ENCODE results near the gene ZFP36L2. TPM values are rescaled to one million over a fixed set of nuclear protein-coding genes. Genes with fewer than 3 reads are reported as not detected.
A peak's percentile ranks its signal among the peaks of the same experiment; 100 is the strongest.
"Not testable (repeated sequence)": the region's sequence is repeated elsewhere in the genome, so short reads cannot be mapped to it uniquely, and the experiment has no call there.

ZFP36L2 gene
- total and polyA plus RNA-seq, 10 donors: 72.4 to 223 (median 119) TPM

DNA sequence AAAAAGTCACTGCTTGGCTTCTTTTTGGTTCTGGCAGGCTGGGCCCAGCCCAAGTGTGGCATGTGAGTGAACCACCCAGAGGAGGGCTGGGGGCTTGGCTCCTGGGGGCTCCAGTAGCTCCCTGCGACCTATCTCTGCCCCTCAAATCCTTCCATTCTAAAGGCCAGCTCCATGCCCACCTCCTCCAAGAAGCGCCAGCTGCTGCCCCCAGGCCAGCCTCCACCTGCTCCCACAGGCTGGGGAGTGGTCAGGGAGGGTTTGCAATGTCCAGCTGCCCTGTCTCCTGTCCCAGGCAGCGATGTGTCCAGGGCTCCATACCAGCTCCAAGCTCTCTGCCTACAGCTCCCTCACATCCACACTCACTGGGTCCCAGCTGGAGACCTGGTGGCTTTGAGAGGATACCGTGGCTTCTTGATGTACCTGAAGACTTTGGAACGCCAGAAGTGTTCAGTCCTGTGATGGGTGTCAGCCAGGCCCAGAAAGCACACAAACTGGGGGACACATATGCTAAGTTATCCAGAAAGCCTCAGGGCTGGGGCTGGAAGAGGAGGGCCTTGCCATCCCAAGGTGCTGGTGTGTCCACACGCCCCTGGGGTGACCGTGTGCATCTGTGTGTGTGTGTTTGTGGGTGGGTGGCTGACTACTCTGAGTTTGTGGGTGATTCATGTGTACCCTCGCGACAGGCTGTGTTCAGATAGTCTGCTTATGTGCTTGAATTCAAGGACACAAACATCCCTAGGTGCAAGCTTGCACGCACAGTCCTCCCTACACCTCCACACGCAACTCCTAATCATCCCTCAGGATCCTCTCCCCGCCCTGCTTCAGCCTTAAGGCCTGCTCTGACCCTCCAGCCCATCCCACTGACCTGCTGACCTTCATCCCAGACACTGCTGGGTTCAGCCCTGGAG lies 33.4 kb downstream of the ZFP36L2 start:
- intact Hi-C loops (cut with DNase I; ENCODE audit: low total_unique reads): no loop called here
- WGBS, 5 donors: 88 to 92% (median 91%) methylated on average over 9 to 12 of the region's 12 CpGs
- H3K36me3 ChIP-seq: no peaks in the 10 kb centered on the region
- TF ChIP-seq POLR2A (IDR thresholded peaks at IDR 0.05) (no peak), POLR2AphosphoS5 (IDR thresholded peaks at IDR 0.05) (no peak)
- TF ChIP-seq, protein P1, sequence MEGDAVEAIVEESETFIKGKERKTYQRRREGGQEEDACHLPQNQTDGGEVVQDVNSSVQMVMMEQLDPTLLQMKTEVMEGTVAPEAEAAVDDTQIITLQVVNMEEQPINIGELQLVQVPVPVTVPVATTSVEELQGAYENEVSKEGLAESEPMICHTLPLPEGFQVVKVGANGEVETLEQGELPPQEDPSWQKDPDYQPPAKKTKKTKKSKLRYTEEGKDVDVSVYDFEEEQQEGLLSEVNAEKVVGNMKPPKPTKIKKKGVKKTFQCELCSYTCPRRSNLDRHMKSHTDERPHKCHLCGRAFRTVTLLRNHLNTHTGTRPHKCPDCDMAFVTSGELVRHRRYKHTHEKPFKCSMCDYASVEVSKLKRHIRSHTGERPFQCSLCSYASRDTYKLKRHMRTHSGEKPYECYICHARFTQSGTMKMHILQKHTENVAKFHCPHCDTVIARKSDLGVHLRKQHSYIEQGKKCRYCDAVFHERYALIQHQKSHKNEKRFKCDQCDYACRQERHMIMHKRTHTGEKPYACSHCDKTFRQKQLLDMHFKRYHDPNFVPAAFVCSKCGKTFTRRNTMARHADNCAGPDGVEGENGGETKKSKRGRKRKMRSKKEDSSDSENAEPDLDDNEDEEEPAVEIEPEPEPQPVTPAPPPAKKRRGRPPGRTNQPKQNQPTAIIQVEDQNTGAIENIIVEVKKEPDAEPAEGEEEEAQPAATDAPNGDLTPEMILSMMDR (IDR thresholded peaks at IDR 0.05 in 8 of 11, conservative IDR thresholded peaks at IDR 0.05 in 3 of 11): no peak
- no peaks in the 10 kb centered on the region for H3K27me3 ChIP-seq (replicated peaks in 1 of 7)
- no peak overlapping the region for H3K4me3 ChIP-seq
- no peaks in the 10 kb centered on the region for H3K9me3 ChIP-seq
- peaks cover 19 to 87% (median 59%) of the 10 kb centered on the region in 6 donors for H3K4me1 ChIP-seq
- H3K27ac ChIP-seq: peak overlapping the region; percentile 22 to 90 (median 76)
- no peak for DNase-seq

DNA sequence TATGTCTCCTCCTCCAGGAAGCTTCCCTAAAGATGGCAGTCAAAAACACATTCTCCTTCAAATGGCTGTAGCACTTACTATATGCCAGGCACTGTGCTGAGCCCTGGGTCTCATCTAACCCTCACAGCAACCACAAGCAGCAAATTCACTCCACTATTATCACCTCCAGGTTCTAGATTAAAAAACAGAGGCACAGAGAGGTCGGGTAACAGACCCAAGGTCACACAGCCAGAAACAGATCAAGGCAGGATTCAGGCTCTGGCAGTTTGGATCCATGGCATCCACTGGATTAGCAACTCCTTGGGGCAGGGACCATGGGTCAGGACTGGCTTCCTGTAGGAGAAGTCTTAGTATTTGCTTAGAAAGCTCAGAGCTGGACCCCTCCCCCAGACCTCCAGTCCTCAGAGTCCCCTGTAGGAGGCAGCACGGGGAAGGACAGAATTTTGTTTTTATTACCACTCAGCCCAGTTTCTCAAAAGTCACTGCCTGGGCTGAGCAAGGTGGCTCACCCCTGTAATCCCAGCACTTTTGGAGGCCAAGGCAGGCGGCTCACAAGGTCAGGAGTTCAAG lies 34.4 kb downstream of the ZFP36L2 start:
- no peak for TF ChIP-seq POLR2A (IDR thresholded peaks at IDR 0.05)
- TF ChIP-seq POLR2AphosphoS5 (IDR thresholded peaks at IDR 0.05): no peak
- TF ChIP-seq, protein P1 (IDR thresholded peaks at IDR 0.05 in 8 of 11, conservative IDR thresholded peaks at IDR 0.05 in 3 of 11): no peak
- no peak for DNase-seq
- H3K4me1 ChIP-seq: peaks cover 19 to 86% (median 51%) of the 10 kb centered on the region in 6 donors
- H3K27ac ChIP-seq: peak overlapping the region in 5 of 8 donors; percentile 14 to 90 (median 81)
- H3K27me3 ChIP-seq (replicated peaks in 1 of 7): no peaks in the 10 kb centered on the region
- no peak overlapping the region for H3K4me3 ChIP-seq
- no peaks in the 10 kb centered on the region for H3K36me3 ChIP-seq
- no peaks in the 10 kb centered on the region for H3K9me3 ChIP-seq
- intact Hi-C loops (cut with DNase I; ENCODE audit: low total_unique reads): no loop called here
- WGBS, 5 donors: 65 to 78% (median 72%) methylated on average over 3 of the region's 3 CpGs

DNA sequence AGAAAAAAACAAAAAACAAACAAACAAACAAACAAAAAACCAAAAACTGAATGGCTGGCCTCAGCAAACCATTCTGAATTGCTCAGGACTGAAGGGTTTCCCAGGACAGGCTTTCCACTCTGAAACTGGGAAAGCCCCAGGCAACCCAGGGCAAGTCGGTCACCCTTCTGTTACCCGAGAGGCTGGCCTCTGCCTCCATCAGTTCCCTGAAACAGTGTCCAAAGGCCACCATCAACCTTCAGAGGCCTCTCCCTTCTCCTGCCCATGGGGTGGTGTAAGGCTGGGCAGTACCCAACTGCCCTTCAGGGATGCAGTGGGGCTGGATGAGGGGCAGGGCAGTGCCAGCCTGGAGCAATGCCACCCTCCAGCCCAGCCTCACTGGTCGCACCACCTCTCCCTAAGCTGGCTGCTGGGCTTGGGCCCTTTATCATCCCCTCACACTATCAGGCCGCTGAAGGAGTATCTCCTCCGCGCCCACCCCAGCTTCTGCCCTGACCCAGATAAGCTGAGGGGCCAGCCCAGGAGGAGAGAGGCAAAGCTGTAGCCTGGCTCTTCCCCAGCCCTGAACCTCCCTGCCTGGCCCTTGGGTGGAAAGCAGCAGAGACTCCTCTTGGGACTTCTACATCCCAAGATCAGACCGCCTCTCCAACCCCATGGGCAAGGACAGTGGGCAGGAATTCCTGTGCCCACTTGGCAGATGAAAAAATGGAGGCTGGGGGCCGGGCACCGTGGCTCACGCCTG lies 35.9 kb downstream of the ZFP36L2 start:
- Histone ChIP-seq H3K4me1 (peaks cover 18 to 85% (median 37%) of the 10 kb centered on the region in 6 donors), H3K36me3 (no peaks in the 10 kb centered on the region), H3K4me3 (no peak overlapping the region), H3K9me3 (no peaks in the 10 kb centered on the region), H3K27me3 (replicated peaks in 1 of 7) (no peaks in the 10 kb centered on the region), H3K27ac (peak overlapping the region in 1 of 8 donors; percentile 21)
- TF ChIP-seq POLR2A (IDR thresholded peaks at IDR 0.05) (no peak), POLR2AphosphoS5 (IDR thresholded peaks at IDR 0.05) (no peak)
- TF ChIP-seq, protein P1 (IDR thresholded peaks at IDR 0.05 in 8 of 11, conservative IDR thresholded peaks at IDR 0.05 in 3 of 11): no peak
- intact Hi-C loops (cut with DNase I; ENCODE audit: low total_unique reads): no loop called here
- WGBS, 5 donors: 84 to 97% (median 91%) methylated on average over 6 to 10 of the region's 10 CpGs
- DNase-seq: no peak

DNA sequence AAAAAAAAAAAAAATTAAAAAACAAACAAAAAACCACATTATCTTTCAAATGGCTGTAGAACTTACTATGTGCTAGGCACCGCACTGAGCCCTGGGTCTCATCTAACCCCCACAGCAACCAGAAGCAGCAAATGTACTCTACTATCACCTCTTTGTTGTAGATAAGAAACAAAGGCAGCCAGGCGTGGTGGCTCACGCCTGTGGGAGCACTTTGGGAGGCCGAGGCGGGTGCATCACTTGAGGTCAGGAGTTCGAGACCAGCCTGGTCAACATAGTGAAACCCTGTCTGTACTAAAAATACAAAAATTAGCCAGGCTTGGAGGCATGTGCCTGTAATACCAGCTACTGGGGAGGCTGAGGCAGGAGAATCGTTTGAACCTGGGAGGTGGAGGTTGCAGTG lies 36.5 kb downstream of the ZFP36L2 start:
- H3K27me3 ChIP-seq (replicated peaks in 1 of 7); H3K9me3 ChIP-seq; H3K36me3 ChIP-seq; H3K27ac ChIP-seq; H3K4me3 ChIP-seq; intact Hi-C loops (cut with DNase I; ENCODE audit: low total_unique reads); DNase-seq: not testable (repeated sequence)
- WGBS, 5 donors: 81 to 93% (median 91%) methylated on average over 7 of the region's 7 CpGs
- H3K4me1 ChIP-seq: peaks cover 12 to 78% (median 34%) of the 10 kb centered on the region in 6 donors

Measured in spleen (tissue), 11 donors.